ENCODE results near the gene SCYL3.
"Not testable (repeated sequence)": the region's sequence is repeated elsewhere in the genome, so short reads cannot be mapped to it uniquely, and the experiment has no call there.

Gene SCYL3, protein sequence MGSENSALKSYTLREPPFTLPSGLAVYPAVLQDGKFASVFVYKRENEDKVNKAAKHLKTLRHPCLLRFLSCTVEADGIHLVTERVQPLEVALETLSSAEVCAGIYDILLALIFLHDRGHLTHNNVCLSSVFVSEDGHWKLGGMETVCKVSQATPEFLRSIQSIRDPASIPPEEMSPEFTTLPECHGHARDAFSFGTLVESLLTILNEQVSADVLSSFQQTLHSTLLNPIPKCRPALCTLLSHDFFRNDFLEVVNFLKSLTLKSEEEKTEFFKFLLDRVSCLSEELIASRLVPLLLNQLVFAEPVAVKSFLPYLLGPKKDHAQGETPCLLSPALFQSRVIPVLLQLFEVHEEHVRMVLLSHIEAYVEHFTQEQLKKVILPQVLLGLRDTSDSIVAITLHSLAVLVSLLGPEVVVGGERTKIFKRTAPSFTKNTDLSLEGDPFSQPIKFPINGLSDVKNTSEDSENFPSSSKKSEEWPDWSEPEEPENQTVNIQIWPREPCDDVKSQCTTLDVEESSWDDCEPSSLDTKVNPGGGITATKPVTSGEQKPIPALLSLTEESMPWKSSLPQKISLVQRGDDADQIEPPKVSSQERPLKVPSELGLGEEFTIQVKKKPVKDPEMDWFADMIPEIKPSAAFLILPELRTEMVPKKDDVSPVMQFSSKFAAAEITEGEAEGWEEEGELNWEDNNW

DNA sequence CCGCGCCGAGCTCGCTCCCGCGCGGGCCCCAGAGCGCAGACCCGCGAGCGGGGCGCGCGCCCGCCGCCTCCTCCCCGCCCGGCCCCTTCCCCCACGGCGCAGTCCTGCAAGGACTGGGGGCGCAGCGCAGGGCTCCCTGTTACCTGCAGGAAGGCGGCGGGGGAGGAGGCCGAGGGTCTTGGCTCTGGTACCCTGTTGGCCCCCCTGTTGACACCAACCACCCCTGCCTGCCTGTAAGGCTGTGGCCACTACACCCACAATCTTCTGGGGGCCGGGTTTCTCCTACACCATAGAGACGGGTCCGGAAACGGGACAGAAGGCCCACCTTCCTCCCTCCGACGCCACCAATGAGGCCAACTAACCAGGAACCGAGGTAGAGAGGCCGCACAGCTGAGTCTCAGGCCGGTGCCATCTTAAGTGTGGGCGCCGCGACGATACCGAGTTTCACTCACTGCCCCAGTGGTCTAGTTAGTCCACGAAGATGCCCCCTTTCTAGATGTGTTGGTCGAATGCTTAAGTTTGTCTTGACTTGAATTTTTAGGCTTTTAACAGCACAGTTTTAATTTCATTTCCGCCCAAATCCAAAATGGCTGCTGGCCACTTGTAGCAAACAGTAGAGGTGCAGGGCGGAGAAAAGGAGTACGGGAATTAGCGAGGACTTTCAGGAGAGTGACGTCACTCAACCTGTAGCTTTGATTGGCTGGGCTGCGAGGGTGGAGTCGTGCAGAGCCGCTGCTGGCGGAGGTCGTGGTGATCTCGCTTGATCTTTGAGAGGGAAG, at the start of gene SCYL3:
TSS of gene SCYL3 (minus strand) at position 252 of the 779 bp plus-strand sequence. CDS start 5,056 bp downstream, outside the sequence.
- peak; percentile 93 for DNase-seq

DNA sequence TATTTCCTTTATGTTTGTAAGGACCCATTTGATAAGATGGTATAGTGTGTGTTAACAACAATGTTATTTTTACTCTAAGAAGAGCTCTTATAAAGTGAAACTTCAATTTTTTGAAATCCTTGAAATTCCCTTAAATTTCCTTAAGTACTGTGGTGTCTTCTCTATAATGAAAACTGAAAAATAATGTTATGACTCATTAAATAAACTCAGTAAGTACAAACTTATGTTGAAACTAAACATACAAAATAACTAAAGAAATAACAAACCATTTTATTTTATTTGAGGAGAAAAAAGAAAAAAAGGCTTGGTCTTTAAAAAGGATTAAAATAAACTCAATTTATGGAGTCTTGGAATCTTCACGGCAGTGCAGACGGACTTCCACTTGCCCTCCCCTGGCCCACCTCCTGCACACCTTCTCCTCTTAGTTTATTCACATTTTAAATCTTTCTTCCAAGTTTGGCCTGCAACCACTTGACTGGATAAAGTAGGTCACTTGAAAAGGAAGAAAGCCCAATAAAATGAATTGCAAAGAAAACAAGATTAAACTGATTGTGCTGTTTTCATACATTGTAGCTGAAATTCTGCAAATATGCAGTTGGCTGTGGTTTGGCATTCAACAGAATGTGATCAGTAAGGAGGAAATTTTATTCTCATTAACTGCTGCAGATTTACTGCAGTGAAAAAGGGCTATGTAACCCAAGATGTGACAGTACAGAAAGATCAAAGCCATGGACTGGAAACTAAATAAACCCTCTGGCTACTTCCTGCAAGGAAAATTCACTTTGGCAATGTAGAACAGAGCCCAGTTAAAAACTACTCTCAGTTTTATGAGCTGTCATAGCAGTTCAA, 48.5 kb upstream of the SCYL3 start:
- DNase-seq: no peak

GRCh38 chr1:169933984-169934725, 40.5 kb upstream of the SCYL3 start:
- no peak for DNase-seq

- DNase-seq: no peak
These were observed 38.1 kb upstream of the SCYL3 start for GRCh38 chr1:169931795-169932231.

- no peak for DNase-seq
These were observed 35.5 kb upstream of the SCYL3 start for GRCh38 chr1:169929210-169929526.

DNA sequence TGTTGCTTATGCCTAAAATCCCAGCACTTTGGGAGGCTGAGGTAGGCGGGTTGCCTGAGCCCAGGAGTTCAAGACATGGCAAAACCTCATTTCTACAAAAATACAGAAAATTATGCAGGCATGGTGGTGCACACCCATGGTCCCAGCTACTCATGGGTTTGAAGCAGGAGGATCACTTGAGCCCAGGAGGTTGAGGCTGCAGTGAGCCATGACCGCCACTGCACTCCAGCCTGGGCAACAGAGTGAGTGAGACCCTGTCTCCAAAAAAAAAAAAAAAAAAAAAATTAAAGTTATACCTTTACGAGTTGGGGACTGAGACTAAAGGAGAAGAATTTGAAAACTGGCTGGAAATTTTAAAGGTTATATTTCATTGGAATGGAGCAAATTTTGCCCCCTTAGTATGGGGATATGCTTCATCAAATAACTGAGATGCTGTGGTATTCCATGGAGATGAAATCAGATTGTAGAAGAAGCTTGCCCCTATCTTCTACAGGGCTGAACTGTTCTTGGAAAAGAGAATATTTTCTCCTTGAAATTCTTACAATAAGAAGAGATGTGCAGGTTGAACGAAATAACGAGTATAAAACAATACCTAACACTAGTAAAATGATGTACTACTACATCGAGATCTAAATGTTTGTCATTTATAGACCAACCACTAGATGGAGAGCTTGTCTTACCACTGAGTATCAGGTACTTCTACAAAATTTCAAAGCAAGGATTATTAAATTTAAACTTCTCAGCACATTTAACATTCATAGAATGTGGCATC, 34.9 kb upstream of the SCYL3 start:
- no peak for DNase-seq

- DNase-seq: no peak
These were observed 32.1 kb upstream of the SCYL3 start for GRCh38 chr1:169925505-169926482.

- no peak for DNase-seq
These were observed 31.1 kb upstream of the SCYL3 start for GRCh38 chr1:169924829-169925228.

DNA sequence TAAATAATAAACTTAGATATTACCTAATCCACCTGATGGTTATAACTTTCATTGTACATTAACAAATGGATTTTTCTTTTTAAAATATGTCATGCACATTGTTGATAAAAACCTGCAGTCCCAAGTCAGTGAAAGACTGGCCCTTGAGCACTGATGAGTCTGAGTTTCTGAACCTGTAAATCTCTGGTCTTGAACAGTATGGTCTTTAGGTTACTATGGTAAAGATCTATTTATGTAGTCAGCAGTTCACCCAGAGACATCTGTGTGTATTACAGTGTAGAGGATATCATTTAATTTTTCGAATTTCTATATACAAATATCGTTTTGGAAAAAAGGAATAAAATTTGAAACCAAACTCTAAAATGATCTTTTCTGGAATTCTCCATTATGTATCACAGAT, 30.4 kb upstream of the SCYL3 start:
- DNase-seq: no peak

DNA sequence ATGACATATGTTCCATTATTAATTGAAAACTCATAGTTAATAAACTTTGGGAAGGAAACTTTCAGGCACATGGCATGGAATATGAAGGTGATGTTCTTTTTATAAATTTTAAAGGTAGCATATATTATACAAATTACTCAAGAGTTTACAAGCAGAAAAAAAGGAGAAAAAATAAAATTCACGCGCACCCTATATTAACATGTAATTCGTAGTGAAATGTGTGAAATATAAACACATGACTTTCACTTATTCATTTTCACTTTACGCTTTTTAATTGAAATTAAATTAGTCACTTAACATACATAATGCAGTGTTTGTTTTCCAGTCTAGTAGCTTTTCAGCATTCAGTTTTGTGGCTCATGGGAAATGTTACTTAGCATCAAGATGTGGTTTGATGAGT, 27.4 kb upstream of the SCYL3 start:
- DNase-seq: no peak

GRCh38 chr1:169918927-169919326, 25.2 kb upstream of the SCYL3 start:
- DNase-seq: no peak

GRCh38 chr1:169918220-169918619, 24.5 kb upstream of the SCYL3 start:
- not testable (repeated sequence) for DNase-seq

- no peak for DNase-seq
These were observed 21.5 kb upstream of the SCYL3 start for GRCh38 chr1:169915150-169915549.

DNA sequence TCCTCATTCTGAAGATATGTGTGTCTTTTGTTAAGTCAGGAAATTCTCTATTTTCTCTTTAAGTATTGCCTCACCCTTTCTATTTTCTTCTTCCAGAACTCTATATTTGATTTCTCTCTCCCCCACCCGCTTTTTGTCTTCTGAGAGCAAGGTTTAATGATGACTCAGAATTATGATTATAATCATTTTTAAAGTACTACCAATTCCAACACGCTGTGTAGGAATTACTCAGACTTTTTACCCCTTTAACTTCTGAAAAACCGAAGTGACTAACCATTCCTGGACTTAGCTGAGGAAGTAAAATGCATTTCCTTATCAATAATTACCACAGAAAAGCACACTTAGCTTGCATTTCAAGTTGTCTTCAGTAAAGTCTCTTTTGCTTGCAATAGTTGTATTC, 20.8 kb upstream of the SCYL3 start:
- no peak for DNase-seq

- DNase-seq: no peak
These were observed 15.8 kb upstream of the SCYL3 start for GRCh38 chr1:169909499-169909898.

DNA sequence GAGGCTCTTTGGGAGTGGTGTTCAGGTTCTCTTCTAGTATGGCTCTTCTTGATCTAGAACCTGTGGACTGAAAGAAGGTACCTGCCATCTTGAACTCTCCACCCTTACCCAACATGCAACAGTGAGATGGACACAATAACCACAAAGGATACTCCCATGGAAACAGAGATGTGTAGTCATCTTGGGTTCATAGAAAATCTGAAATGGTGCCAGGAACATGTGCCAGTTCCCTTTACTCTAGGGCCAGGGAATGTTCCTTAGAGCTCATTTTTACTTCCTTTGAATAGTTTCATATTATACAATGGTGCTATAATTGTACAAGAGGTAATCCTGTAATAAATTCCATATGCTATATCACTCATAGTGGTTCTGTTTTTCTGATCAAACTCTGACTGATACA, 13.2 kb upstream of the SCYL3 start:
- DNase-seq: no peak

DNA sequence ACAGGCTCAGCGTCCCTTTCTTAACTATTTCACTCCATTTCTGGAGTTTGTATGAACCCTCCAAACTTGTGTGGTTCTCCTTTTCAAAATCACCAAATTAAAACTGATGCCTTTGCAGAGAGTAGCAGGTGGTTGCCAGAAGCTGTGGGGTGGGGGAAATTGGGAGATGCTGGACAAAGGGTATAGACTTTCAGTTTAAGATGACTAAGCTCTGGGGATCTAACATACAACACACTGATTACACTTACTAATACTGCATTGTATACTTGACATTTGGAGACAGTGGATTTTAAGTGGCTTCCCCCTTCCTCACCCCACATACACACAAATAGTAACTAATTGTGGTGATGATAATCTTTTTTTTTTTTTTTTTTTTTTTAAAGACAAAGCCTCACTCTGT, 11.1 kb upstream of the SCYL3 start:
- DNase-seq: no peak

DNA sequence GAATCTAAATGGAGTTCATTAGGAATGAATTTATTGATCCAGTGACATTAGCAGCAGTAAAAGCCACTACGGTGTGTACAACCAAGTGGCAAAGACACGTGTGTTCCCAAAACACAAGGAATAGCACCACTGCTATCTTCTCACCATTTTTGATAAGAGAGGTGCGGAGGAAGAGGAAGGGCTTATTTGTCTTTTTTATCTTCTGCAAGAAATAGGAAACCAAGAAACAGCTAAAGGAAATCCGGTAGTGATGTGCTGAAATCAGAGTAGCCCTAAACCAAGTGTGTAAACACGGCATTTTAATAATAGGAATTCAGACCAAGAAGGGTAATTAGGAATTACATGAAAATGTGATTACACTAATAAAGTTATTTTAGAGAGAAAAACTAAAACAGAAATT, 9.1 kb upstream of the SCYL3 start:
- no peak for DNase-seq

- no peak for DNase-seq
These were observed 7.4 kb upstream of the SCYL3 start for GRCh38 chr1:169901115-169901514.

DNA sequence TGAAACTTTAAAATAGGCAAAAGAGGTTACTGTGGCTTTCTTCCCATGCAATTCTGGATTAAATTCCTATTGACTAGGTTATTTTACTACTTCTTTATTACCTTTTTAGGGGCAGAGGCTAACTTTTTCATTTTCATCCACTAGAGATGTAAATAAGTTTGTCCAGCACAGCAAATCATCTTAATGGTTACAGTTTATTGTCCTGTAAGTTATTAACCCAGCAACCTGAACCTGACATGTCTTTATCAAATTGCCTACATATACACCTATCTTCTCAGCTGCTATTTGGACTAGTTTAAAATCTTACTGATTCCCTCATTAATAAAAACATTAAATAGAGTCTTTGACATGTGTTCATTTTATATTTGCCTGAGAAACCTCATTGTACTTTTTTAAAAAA, 6.9 kb upstream of the SCYL3 start:
- DNase-seq: no peak
